Activated CD4-positive, alpha-beta T cell treated with anti-CD3 and anti-CD28 coated beads, Interleukin-10, Interleukin-2, amounts not matched to agents 100 ng/mL and 50 ng/mL, durations not matched to agents 16 hours and 8 hours (primary cell): Measurements from ENCODE around the gene CMTM2.

Experiments used
- DNase-seq: peaks from one replicate; pipeline ENCODE4 v3.0.0-alpha.2; 2020

Gene CMTM2

GRCh38 chr16:66637806-66638205, 58.5 kb downstream of the CMTM2 start:
- no peak for DNase-seq
